Measurements from ENCODE around the gene GALNT7.

Gene GALNT7

GRCh38 chr4:173128199-173128890 lies 40.3 kb upstream of the GALNT7 start:
- no peak for DNase-seq (ENCODE audit: extremely low spot score)
- CTCF ChIA-PET = interaction anchor here (1.0 to 1.1 kb wide), 2 partner anchors 12 to 14 kb away, joined by 3 read pairs; no protein-coding TSS in a partner anchor
- POLR2A ChIA-PET = no interaction called here
- no peak for TF ChIP-seq CTCF (IDR thresholded peaks at IDR 0.05; ENCODE audit: control extremely low read depth, extremely low read depth, low read depth, missing control alignments)

GRCh38 chr4:173130687-173131086 lies 37.9 kb upstream of the GALNT7 start:
- ChIA-PET POLR2A (no interaction called here), CTCF (interaction anchor here (0.8 to 1.1 kb wide), 3 partner anchors 22 to 171 kb away, joined by 3 read pairs; no protein-coding TSS in a partner anchor)
- no peak for TF ChIP-seq CTCF (IDR thresholded peaks at IDR 0.05; ENCODE audit: control extremely low read depth, extremely low read depth, low read depth, missing control alignments)
- no peak for DNase-seq (ENCODE audit: extremely low spot score)

- ChIA-PET POLR2A (no interaction called here), CTCF (no interaction called here)
- TF ChIP-seq CTCF (IDR thresholded peaks at IDR 0.05; ENCODE audit: control extremely low read depth, extremely low read depth, low read depth, missing control alignments) = no peak
- DNase-seq (ENCODE audit: extremely low spot score) = no peak
These were observed 34.2 kb upstream of the GALNT7 start for GRCh38 chr4:173134426-173134825.

- POLR2A ChIA-PET = no interaction called here
- DNase-seq (ENCODE audit: extremely low spot score) = no peak
- no peak for TF ChIP-seq CTCF (IDR thresholded peaks at IDR 0.05; ENCODE audit: control extremely low read depth, extremely low read depth, low read depth, missing control alignments)
- CTCF ChIA-PET = no interaction called here
These were observed 33.3 kb upstream of the GALNT7 start for GRCh38 chr4:173135241-173135847.

GRCh38 chr4:173138624-173139023 lies 30.0 kb upstream of the GALNT7 start:
- POLR2A ChIA-PET = no interaction called here
- TF ChIP-seq CTCF (IDR thresholded peaks at IDR 0.05; ENCODE audit: control extremely low read depth, extremely low read depth, low read depth, missing control alignments) = no peak
- DNase-seq (ENCODE audit: extremely low spot score) = no peak
- CTCF ChIA-PET = no interaction called here

GRCh38 chr4:173139561-173139960 lies 29.1 kb upstream of the GALNT7 start:
- CTCF ChIA-PET = no interaction called here
- DNase-seq (ENCODE audit: extremely low spot score) = no peak
- POLR2A ChIA-PET = no interaction called here
- TF ChIP-seq CTCF (IDR thresholded peaks at IDR 0.05; ENCODE audit: control extremely low read depth, extremely low read depth, low read depth, missing control alignments) = no peak
